AG09319 (cell line): ENCODE results near the gene TCERG1L.

ENCODE experiments used
- DNase-seq: peaks from one replicate; pipeline ENCODE4 v3.0.0-alpha.2; 2010; ENCODE audit warnings: low read depth; ENCODE audit errors: extremely low read depth
- CTCF ChIP-seq: IDR thresholded peaks from 2 replicates; pipeline ENCODE4 v1.5.1; 2011; ENCODE audit warnings: low read depth, mild to moderate bottlenecking, inconsistent platforms, low read length, moderate library complexity

TCERG1L gene

DNA sequence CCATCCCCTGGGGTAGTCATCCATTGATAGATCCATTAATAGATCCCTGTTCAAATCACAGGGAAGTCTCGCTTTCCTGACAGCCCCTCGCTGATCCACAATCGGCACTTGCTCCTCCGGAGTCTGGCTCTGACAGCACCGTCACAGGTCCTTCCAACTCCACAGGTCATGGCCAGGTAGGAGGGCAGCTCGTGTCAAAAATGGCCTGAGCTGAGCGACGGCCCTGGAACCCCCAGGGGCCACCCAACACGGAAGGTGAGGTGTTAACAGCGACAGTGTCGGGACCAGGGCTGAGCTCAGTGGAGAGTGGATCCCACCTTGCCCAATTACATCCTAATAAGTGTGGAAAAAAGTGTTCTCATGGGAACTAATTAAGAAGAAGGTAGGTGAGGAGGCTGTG, 219.8 kb downstream of the TCERG1L start:
- DNase-seq, result no peak
- no peak for TF ChIP-seq CTCF

DNA sequence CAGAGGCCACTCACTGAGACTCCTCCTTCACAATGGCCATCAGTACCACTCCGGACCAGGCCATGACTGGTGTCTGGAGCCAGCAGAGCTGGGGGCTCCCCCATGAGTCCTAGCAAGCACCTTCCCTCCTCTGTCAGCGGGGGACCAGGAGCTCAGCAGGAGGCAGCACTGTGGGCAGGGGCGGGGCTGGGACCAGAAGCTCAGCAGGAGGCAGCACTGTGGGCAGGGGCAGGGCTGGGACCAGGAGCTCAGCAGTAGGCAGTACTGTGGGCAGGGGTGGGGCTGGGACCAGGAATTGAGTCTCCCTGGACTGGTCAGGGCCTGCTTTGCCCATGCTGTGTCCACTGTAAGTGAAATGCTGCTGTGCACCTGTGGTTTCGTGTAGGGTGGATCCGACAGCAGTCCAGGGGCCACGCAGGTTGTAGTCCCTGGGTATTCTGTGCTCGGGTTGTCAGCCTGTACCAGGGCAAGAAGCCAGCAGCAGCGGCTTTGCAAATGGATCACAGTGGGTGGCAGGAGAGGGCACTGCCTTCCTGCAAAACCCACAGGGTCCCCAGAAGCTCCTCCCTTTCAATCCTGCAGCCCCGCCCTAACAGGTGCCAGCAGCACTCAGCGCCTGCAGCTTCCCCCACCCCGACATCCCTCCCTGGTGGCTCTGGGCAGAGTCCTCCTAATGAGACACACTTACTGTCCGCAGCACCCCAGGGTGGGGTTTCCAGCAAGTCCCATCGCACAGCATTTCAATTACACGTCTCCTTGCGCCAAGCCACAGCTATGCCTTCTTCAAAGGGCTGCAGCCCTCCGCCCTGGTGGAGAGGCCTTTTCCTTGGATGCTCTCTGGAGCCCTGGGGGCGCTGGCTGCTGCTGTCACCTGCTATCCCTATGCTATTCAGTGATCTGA, 220.5 kb downstream of the TCERG1L start:
- no peak for DNase-seq
- no peak for TF ChIP-seq CTCF

DNA sequence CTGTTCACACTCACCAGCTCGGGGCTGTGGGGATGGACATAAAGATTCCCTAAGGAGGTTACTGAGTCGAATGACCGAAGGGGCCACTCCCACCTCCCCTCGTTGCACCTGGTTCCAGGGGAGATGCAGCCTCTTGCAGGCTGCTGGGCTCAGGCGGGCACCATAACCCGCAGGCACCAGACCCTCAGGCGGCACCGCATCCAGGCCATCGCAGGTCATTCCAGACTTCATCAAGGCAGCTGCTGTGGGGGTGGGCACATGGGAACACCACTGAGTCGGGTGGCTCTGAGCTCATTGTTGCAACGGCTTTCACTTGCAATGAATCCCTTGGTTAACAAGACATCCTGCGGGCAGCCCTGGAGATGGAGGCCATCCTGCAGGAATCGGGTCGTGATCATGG, 221.7 kb downstream of the TCERG1L start:
- no peak for TF ChIP-seq CTCF
- DNase-seq, result no peak

GRCh38 chr10:131089150-131089549, 222.4 kb downstream of the TCERG1L start:
- TF ChIP-seq CTCF, result no peak
- no peak for DNase-seq

DNA sequence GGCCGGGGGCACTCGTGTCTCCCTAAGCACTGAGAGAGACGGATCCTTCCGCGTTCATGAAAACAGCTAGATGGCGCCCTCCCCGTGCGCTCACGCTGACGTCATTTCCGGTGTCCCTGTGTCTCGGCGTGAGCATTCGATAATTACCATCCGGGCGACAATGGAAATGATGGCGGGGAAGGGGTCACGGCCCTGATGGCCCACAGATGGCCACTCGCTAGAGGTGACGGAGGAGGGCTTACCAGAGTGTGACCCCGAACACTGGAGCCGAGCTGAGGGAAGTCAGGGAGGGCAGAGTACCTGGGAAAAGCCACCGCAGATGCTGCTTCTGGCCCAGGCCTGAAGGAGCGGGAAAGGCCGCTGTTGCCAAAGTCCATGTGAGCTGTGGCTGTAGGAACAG, 222.9 kb downstream of the TCERG1L start:
- no peak for TF ChIP-seq CTCF
- no peak for DNase-seq

DNA sequence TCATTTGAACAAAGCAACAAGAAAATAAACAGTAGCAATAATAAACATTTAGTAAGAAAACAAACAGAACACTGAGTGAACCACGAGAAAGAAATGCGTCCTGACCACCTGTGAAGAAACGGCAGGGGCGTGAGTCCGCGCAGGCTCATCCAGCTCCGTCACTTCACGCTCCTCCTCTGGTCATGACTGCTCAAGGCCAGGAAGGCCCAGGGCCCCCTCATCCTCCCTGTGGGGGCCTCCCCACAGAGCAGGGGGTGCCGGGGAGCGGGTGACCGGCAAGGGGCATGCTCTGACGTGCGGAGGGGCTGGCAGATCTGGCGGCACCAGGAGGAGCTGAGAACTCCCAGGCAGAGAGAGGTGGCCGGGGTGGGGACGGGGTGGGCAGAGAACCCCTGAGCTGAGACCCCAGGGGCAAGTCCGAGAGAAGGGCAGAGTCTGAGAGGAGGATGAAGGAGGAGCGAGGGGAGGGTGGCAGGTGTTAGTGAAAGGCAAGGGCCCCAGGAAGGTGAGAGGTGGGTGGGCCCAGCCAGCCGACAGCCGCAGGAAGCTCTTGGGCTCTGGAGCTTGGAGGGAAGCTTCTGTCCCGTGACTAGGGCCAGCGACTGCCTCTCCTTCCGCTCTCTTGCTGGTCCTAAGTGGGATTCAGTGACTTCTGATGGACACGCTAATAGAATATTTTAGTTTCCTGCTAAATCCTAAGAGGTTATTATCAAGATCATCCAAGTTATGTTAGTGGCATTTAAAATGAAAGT, 223.9 kb downstream of the TCERG1L start:
- DNase-seq, result no peak
- TF ChIP-seq CTCF, result no peak

- no peak for DNase-seq
- TF ChIP-seq CTCF, result no peak
Measured at GRCh38 chr10:131086511-131086910, 225.0 kb downstream of the TCERG1L start.
